ENCODE measurements around the gene PMM2. TPM values are rescaled to one million over a fixed set of nuclear protein-coding genes. Genes with fewer than 3 reads are reported as not detected.
A peak's percentile ranks its signal among the peaks of the same experiment; 100 is the strongest.

PMM2 gene
- total and polyA plus RNA-seq, 9 of the 15 experiments (the other 6 are each of a cell fraction or from before 2014, with no cell fraction given), result 5.6 to 42.7 (median 25.9) TPM

DNA sequence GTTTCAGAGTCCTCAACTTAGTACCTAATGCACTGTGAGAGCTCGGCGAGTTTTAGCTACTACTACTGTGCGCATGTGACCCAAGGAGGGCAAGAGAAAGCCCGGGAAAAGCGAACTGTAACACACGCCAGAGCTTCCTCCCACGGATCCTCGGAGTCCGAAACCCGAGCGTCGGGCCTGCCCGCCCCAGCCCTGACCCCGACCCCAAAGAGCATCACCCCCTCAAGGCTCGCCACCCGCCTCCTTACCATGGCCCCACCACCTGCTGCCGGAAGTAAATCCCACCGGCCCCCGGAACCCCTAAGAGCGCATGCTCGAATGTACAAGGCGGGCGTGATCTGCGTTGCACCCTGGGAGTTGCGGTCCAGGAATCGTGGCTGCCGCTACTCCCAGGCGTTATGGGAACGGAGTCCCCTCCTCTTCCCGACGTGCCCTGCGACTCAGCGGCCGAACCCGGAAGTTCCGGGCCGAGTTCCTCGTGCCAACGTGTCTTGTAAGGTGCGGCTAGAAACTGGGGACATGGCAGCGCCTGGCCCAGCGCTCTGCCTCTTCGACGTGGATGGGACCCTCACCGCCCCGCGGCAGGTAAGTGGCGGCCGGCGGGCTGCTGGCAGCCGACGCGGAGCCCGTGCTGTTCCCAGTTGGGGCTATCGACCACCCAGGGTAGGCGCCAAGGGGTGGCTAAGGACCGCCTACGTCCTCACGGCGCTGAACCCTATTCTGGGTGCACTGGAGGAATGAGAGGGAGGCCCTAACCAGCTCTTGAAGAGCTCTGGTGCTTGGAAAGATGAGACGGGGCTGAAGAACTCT, at the start of gene PMM2, which contains the start of gene TMEM186 (continued):
- TF ChIP-seq THAP12 (CRISPR knock-in tag; IDR thresholded peaks at IDR 0.05), result no peak
- TF ChIP-seq CBFB (CRISPR knock-in tag; IDR thresholded peaks at IDR 0.05), result no peak
- TF ChIP-seq ZNF197 (CRISPR knock-in tag; IDR thresholded peaks at IDR 0.05; ENCODE audit: low read depth), result no peak
- TF ChIP-seq ETS2 (tag; IDR thresholded peaks at IDR 0.05; ENCODE audit: borderline replicate concordance, poor library complexity, severe bottlenecking), result no peak
- TF ChIP-seq ZNF766 (CRISPR knock-in tag; conservative IDR thresholded peaks at IDR 0.05), result 0 out of 2 replicates have a peak, but pooled peaks have one; percentile 46
- no peak for TF ChIP-seq OTX1 (CRISPR knock-in tag; IDR thresholded peaks at IDR 0.05)
- TF ChIP-seq GABPB2 (CRISPR knock-in tag; conservative IDR thresholded peaks at IDR 0.05), result no peak
- TF ChIP-seq KDM4B (IDR thresholded peaks at IDR 0.05; ENCODE audit: borderline replicate concordance in 2 of 2, low read depth in 1 of 2), result peak in 1 of 2 experiments; percentile 98; a peak in 2 of 4 replicates
- TF ChIP-seq CTCF (IDR thresholded peaks at IDR 0.05 in 2 of 3, conservative IDR thresholded peaks at IDR 0.05 in 1 of 3; ENCODE audit: insufficient read depth in 2 of 3, low read depth in 1 of 3, low read length in 3 of 3), result no peak
- TF ChIP-seq ARID2 (IDR thresholded peaks at IDR 0.05), result no peak
- no peak for TF ChIP-seq MED1 (CRISPR knock-in tag; IDR thresholded peaks at IDR 0.05; ENCODE audit: borderline replicate concordance)
- no peak for TF ChIP-seq ZNF165 (CRISPR knock-in tag; IDR thresholded peaks at IDR 0.05; ENCODE audit: borderline replicate concordance)
- TF ChIP-seq FUS (optimal IDR thresholded peaks at IDR 0.05; ENCODE audit: low read depth, low read length), result no peak
- TF ChIP-seq ZNF586 (CRISPR knock-in tag; conservative IDR thresholded peaks at IDR 0.05), result no peak
- peak; percentile 66; the same call in 1 of the 2 replicates for TF ChIP-seq ESRRA (IDR thresholded peaks at IDR 0.05; ENCODE audit: borderline replicate concordance, low read depth)
- TF ChIP-seq, protein P1, sequence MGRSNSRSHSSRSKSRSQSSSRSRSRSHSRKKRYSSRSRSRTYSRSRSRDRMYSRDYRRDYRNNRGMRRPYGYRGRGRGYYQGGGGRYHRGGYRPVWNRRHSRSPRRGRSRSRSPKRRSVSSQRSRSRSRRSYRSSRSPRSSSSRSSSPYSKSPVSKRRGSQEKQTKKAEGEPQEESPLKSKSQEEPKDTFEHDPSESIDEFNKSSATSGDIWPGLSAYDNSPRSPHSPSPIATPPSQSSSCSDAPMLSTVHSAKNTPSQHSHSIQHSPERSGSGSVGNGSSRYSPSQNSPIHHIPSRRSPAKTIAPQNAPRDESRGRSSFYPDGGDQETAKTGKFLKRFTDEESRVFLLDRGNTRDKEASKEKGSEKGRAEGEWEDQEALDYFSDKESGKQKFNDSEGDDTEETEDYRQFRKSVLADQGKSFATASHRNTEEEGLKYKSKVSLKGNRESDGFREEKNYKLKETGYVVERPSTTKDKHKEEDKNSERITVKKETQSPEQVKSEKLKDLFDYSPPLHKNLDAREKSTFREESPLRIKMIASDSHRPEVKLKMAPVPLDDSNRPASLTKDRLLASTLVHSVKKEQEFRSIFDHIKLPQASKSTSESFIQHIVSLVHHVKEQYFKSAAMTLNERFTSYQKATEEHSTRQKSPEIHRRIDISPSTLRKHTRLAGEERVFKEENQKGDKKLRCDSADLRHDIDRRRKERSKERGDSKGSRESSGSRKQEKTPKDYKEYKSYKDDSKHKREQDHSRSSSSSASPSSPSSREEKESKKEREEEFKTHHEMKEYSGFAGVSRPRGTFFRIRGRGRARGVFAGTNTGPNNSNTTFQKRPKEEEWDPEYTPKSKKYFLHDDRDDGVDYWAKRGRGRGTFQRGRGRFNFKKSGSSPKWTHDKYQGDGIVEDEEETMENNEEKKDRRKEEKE (IDR thresholded peaks at IDR 0.05; ENCODE audit: borderline replicate concordance in 1 of 2, control insufficient read depth in 1 of 2, low read depth in 2 of 2, low read length in 1 of 2), result no peak
- TF ChIP-seq ZNF57 (CRISPR knock-in tag; IDR thresholded peaks at IDR 0.05), result no peak
- TF ChIP-seq ARNT (IDR thresholded peaks at IDR 0.05), result no peak
- TF ChIP-seq NR4A1 (CRISPR knock-in tag; IDR thresholded peaks at IDR 0.05), result no peak
- TF ChIP-seq NR4A1 (tag; IDR thresholded peaks at IDR 0.05), result no peak
- TF ChIP-seq ZNF75A (CRISPR knock-in tag; IDR thresholded peaks at IDR 0.05), result no peak

Measured in K562 (cell line).